Measurements from ENCODE around the gene ZCCHC4.
A peak's percentile ranks its signal among the peaks of the same experiment; 100 is the strongest.
"Not testable (repeated sequence)": the region's sequence is repeated elsewhere in the genome, so short reads cannot be mapped to it uniquely, and the experiment has no call there.

Gene ZCCHC4

GRCh38 chr4:25328463-25328862 is 15.9 kb downstream of the ZCCHC4 start:
- DNase-seq: not testable (repeated sequence)

DNA sequence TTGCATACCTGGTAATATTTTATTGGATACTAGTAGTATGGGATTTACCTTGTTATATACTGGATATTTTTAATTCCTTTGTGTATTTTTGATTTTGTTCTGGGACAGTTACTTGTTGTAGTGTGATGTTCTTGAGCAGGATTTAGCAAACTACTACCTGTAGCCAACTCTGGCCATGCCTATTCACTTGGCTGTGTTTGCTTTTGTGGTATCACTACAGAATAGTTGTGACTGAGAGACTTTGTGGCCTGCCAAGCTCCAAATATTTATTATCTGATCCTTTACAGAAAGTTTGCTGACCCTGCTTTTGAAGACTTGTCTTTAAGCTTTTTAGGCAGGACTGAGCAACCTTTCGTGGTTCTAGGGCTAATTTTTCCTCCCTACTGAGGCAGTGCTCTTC is 17.8 kb downstream of the ZCCHC4 start:
- DNase-seq: no peak

DNA sequence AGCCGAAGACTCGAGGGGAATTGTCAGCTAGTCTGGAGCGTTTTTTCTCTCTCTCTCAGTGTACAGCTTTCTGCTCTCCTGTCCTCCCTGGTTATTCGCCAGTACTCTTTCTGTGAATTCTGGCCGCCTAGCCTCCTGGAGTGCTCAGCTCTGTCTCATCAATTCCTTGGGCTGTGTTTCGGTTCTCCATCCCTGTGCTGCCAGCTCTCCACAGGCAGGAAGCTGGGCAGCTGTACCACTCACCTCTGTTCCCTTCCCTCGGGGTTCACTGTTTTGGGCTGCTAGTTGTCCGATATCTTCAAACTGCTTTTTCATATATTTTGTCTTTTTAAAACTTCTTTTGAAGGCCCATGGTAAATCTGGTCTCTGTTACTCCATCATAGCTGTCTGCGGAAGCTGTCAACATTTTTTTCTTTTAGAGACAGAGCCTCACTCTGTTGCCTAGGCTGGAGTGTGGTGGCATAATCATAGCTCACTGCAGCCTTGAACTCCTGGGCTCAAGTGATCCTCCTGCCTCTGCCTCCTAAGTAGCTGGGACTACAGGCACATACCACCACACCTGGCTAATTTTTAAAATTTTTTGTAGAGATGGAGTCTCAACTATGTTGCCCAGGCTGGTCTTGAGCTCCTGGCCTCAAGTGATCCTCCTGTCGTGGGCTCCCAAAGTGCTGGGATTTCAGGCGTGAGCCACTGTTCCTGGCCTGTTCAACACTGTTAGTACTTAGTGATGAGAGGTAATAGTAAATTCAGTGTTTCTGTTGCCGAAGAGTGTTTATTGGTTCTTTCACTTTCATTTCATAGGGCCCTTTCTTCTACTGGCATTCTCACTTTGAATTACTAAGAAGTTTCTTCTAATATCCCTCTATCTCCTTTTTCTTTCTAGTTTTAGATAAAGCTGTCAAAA is 18.6 kb downstream of the ZCCHC4 start:
- DNase-seq: no peak

GRCh38 chr4:25343671-25344070 is 31.1 kb downstream of the ZCCHC4 start:
- DNase-seq: no peak

GRCh38 chr4:25345744-25346143 is 33.2 kb downstream of the ZCCHC4 start:
- no peak for DNase-seq

- no peak for DNase-seq
Observed at GRCh38 chr4:25346913-25347312, 34.3 kb downstream of the ZCCHC4 start.

DNA sequence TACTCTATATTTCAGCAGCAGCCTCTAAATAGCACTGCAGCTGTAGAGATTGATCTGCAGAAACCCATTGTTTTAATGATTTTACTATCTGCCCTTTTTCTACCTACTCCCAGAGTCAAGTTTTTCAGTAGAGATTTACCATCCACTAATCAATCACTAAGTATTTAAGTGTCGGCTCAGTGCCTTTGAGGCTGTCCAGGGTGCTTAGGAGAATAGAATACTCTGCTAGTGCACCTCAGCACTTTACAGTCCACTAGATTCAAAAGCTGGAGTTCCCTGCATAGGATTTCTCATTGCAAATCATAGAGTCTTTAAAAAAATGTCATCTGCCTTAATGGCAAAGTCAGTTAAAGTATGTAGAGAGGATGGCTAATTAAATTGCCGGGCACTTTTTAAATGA is 34.9 kb downstream of the ZCCHC4 start:
- DNase-seq: no peak

DNA sequence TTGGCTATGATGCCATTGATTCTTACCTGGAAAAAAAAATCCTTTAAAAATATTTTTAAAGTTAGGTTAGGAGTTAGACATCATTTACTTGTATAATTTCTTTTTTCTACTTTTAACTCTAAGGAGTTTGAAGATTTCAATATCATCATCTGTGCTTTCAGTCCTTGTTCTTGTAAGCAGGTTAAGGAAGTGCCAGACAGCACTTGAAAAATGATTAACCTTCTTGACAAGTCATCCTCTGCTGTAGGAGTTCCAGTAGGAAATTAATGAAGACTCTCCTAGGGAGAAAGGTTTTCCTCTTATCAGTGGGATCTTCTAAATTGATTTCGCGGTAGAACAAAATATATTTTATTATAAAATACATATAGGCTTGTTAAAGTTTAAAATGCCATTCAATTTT is 35.4 kb downstream of the ZCCHC4 start:
- DNase-seq: no peak

DNA sequence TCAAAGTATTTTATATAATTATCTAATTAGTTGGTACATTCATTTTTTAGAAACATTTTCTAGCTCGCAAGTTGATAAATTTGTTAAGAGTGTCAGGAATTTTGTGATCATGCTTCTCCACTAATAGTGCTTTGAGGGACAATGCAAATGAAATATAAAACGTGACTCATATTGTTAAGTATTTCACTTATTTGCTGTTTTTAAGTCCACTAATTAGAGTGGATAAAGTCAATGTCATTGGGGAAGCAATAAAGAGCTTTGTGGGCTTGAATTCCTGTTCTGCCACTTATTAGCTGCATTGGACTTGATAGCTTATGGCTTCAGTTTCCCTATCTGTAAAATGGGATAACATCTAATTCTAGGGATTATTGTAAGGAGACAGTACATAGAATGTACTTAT is 38.0 kb downstream of the ZCCHC4 start:
- no peak for DNase-seq

DNA sequence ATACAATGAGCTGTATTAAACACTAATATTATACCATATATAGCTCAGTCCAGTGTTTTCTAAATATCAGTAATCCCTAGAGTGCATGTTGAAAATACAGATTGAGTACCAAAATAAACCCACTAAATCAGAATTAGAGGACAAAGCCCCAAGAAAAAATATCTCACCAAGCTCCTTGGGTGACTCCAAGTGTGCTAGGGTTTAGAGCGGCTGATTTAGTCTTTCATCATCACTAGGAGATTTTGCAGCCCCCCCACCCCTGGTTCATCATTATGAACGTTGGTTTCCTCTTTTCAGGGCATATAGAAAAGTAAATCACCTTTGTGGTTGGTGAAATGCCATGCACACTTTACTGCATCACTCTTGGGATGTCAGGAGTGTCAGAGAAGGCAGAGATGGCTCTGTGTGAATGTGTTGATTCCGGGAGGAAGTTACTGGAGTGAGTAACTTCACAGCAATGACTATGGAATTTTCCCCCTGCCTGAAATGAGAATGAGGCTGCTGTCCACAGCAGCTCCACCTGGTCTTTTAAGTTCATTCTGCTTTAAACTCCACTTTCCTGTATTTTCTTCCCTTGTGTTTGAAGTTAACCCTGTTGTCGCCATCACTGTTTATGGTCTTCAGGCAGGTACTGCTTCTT is 39.3 kb downstream of the ZCCHC4 start:
- DNase-seq: no peak

DNA sequence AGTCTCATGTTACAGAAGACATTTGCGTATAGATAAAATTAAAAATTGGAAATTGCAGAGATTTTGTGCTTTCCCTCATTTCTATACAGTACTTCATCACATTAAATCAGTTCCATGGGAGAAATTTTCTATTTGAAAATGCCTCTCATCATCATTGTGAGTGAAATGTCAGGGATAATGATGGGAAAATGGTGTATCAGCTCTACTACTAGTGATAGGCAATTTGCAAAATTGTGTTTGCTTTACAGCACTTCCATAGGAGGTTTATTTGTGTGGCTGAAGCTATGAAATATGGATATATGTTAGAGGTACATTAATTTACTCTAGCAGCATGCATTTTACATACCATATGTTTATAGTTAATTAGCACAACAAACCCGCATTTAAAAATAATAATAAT is 43.5 kb downstream of the ZCCHC4 start:
- no peak for DNase-seq

DNA sequence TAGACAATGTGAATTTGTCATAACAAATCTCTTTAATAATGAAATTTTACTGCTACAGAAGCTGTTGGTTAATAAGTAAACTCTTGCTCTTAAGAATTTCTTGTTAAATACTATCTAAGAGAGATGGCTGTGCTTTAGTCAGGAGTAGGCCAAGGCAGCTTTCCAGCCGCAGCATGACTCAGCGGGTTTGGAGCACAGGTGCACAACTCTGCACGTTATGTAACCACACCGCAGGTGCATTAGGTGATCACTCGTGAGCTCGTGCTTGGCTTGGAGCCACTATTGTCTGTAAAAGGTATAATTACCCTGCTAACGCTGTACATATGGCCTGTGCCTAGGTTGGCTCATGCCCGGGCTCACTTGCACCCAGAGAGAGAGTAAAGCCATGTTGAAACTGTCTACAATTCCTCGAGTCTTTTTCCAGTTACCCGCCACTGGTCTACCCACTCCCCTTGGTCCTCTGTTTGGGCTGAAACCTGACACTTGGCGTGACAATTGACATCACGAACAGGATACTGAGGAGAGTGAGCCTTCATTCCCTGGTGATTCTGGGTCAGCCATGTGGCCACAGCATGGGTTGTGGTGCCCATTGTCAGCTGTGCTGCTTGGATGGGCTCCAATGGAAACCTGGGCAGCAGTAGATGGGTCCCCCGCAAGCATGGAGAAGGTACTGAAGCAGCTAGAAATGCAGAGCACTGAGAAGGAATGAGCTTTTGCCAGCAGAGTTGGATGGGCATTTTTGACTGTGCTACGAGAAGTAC is 46.1 kb downstream of the ZCCHC4 start:
- DNase-seq: no peak

- DNase-seq: no peak
Observed at GRCh38 chr4:25361253-25361652, 48.7 kb downstream of the ZCCHC4 start.

DNA sequence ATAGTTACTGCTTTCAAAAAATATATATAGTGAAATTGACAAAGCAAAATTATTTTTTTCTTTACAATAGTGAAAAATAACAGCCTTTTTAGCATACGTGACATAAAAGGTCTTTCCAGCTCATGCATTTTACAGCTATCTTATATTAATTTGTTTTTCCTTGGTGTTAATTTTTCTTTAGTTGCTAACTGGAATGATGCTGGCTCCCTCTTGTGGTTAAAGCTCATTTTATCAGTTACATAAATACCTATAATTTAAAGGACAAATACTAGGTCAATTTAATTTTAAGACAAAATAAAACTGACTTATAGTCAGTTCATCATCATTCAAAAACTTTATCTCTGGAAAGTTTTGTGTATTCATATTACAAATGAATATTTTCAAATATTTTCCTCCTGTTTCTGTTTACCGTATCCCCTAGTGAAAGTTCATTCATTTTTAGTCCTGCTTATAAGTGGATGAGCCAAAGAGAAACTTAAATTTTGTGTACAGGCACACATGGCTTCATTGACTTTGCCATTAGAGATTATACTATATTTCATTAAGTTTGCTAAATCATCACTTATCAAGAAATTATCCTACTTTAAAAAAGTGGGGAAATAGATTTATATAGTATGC is 54.5 kb downstream of the ZCCHC4 start:
- no peak for DNase-seq

GRCh38 chr4:25367877-25368276 is 55.3 kb downstream of the ZCCHC4 start:
- DNase-seq: no peak

- no peak for DNase-seq
Observed at GRCh38 chr4:25368315-25368714, 55.7 kb downstream of the ZCCHC4 start.

DNA sequence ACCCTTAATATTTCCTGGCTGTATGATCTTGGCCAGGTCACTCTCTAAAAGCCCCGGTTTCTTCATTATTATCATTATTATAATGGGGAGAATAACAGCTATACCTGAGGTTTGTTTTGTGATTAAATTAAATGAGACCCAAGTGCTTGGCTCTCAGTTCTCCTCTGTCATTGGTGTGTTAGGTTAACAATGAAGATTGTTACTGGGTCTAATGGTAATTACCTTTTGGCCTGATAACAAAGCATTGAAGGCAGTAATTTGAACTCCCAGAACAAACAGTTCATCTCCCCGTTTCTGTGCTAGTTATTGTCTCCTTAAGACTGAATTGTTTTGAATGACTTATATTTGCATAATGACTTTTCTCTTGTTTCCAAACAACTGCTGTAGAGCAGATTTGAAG is 57.7 kb downstream of the ZCCHC4 start:
- DNase-seq: no peak

- not testable (repeated sequence) for DNase-seq
Observed at GRCh38 chr4:25372549-25372948, 60.0 kb downstream of the ZCCHC4 start.

- peak; percentile 99 for DNase-seq
Observed at GRCh38 chr4:25376754-25377571, 64.4 kb downstream of the ZCCHC4 start, which contains the start of gene ANAPC4. TSS of gene ANAPC4 (plus strand) at chr4:25377263. CDS start at chr4:25377428, 165 bp downstream.

DNA sequence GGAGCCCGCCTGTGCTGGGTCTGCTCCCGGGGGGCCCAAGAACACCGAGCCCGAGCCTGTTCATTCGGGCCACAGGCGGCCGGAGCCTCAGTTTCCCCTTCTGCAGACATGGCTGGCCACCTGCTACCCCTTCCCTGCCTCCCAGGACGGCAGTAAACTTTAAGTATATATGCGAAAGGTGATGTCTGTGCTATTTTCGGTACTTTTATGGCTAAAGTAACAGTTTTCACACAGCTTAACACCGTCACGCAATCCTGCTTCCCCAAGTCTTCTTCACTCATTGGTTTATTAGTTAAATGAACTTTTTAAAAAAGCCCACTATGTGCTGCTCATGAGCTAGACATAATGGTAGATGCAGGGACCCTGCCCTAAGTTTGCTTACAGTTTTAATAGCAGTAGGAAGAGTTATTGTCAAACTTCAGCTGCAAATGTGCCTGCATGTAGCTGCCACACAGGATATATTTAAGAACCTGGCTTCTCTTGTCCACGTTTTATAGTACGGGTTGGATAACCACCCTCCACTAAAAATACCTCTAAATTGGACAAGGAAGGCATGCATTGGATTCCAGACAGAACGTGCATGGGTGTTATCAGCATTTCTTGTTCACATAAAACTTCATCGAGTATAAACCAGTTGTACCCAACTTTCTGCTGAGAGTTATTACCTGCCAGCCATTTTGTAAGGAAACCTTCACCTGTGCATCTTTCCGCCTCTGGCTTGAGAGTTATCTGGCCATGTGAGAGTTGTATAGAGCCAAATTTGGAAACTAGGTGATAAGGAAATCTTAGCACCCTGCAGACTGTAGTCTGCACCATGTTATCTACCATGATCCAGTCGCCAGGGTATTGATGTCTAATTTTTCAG is 65.2 kb downstream of the ZCCHC4 start:
- DNase-seq: peak; percentile 9

- DNase-seq: no peak
Observed at GRCh38 chr4:25378437-25378743, 65.8 kb downstream of the ZCCHC4 start.
